Measurements from ENCODE around the gene SHQ1. TPM values are rescaled to one million over a fixed set of nuclear protein-coding genes. Genes with fewer than 3 reads are reported as not detected.

The SHQ1 gene
- total RNA-seq, 2 donors from 2014 or later, result 9.6 to 11.2 TPM

- no peak overlapping the region for H3K27ac ChIP-seq
- no peaks in the 10 kb centered on the region for H3K36me3 ChIP-seq (replicated peaks in 1 of 2; ENCODE audit: insufficient read depth in 1 of 2, low read depth in 2 of 2)
- H3K4me1 ChIP-seq, result peaks cover 41% of the 10 kb centered on the region
- ATAC-seq, result no peak
- H3K4me3 ChIP-seq, result no peak overlapping the region
- H3K27me3 ChIP-seq, result no peaks in the 10 kb centered on the region
- intact Hi-C loops (cut with DNase I), result loop anchor here (5.0 kb wide), 1 partner anchor 860 kb away; no protein-coding TSS in a partner anchor
- no peak for TF ChIP-seq POLR2A (IDR thresholded peaks at IDR 0.05)
- no peak for TF ChIP-seq CTCF (IDR thresholded peaks at IDR 0.05)
- 52 to 61% methylated on average over 3 of the region's 3 CpGs for WGBS, 2 donors
- H3K9me3 ChIP-seq, result no peaks in the 10 kb centered on the region
- DNase-seq, result no peak
These were observed 31.3 kb downstream of the SHQ1 start for GRCh38 chr3:72816862-72817355.

GRCh38 chr3:72814308-72814707 is 33.9 kb downstream of the SHQ1 start:
- Histone ChIP-seq H3K36me3 (replicated peaks in 1 of 2; ENCODE audit: insufficient read depth in 1 of 2, low read depth in 2 of 2) (no peaks in the 10 kb centered on the region), H3K4me1 (peaks cover 15% of the 10 kb centered on the region), H3K27ac (no peak overlapping the region), H3K4me3 (no peak overlapping the region), H3K27me3 (no peaks in the 10 kb centered on the region), H3K9me3 (no peaks in the 10 kb centered on the region)
- WGBS, 2 donors, result 79 to 85% methylated on average over 3 of the region's 3 CpGs
- ATAC-seq (no peak), DNase-seq (no peak)
- no peak for TF ChIP-seq POLR2A (IDR thresholded peaks at IDR 0.05)
- TF ChIP-seq CTCF (IDR thresholded peaks at IDR 0.05), result no peak
- intact Hi-C loops (cut with DNase I), result no loop called here

GRCh38 chr3:72812201-72812600 is 36.0 kb downstream of the SHQ1 start:
- TF ChIP-seq CTCF (IDR thresholded peaks at IDR 0.05), result no peak
- TF ChIP-seq POLR2A (IDR thresholded peaks at IDR 0.05), result no peak
- Histone ChIP-seq H3K9me3 (no peaks in the 10 kb centered on the region), H3K36me3 (replicated peaks in 1 of 2; ENCODE audit: insufficient read depth in 1 of 2, low read depth in 2 of 2) (no peaks in the 10 kb centered on the region), H3K4me3 (no peak overlapping the region), H3K27ac (no peak overlapping the region), H3K27me3 (no peaks in the 10 kb centered on the region), H3K4me1 (peaks cover 4% of the 10 kb centered on the region)
- 75 to 86% methylated on average over 3 of the region's 3 CpGs for WGBS, 2 donors
- no peak for ATAC-seq
- intact Hi-C loops (cut with DNase I), result no loop called here
- DNase-seq, result no peak

GRCh38 chr3:72811571-72811970 is 36.7 kb downstream of the SHQ1 start:
- Histone ChIP-seq H3K27me3 (no peaks in the 10 kb centered on the region), H3K27ac (no peak overlapping the region), H3K36me3 (replicated peaks in 1 of 2; ENCODE audit: insufficient read depth in 1 of 2, low read depth in 2 of 2) (no peaks in the 10 kb centered on the region), H3K4me1 (peaks cover 4% of the 10 kb centered on the region), H3K4me3 (no peak overlapping the region), H3K9me3 (no peaks in the 10 kb centered on the region)
- no peak for DNase-seq
- intact Hi-C loops (cut with DNase I), result no loop called here
- WGBS, 2 donors, result 95 to 100% methylated on average over 1 of the region's 1 CpG
- ATAC-seq, result no peak
- TF ChIP-seq POLR2A (IDR thresholded peaks at IDR 0.05) (no peak), CTCF (IDR thresholded peaks at IDR 0.05) (no peak)

GRCh38 chr3:72810659-72811434 is 37.4 kb downstream of the SHQ1 start:
- Histone ChIP-seq H3K4me1 (peaks cover 8% of the 10 kb centered on the region), H3K9me3 (no peaks in the 10 kb centered on the region), H3K27me3 (no peaks in the 10 kb centered on the region), H3K36me3 (replicated peaks in 1 of 2; ENCODE audit: insufficient read depth in 1 of 2, low read depth in 2 of 2) (no peaks in the 10 kb centered on the region), H3K27ac (no peak overlapping the region), H3K4me3 (no peak overlapping the region)
- TF ChIP-seq POLR2A (IDR thresholded peaks at IDR 0.05) (no peak), CTCF (IDR thresholded peaks at IDR 0.05) (no peak)
- intact Hi-C loops (cut with DNase I), result no loop called here
- no peak for ATAC-seq
- no peak for DNase-seq
- 60 to 67% methylated on average over 6 of the region's 6 CpGs for WGBS, 2 donors
